GM06990 (cell line): ENCODE measurements around the gene CNTFR.

Experiments
- DNase-seq: peaks from one replicate; pipeline ENCODE4 v3.0.0-alpha.2; 2011; ENCODE audit not compliant: insufficient read length; ENCODE audit errors: extremely low read depth
- H3K27me3 ChIP-seq: replicated peaks from 2 replicates; pipeline ENCODE4 v1.6.0; 2011; ENCODE audit warnings: low read length; ENCODE audit not compliant: control insufficient read depth, insufficient read depth
- H3K36me3 ChIP-seq: 2 replicates; pipeline ENCODE4 v1.5.1; 2011; ENCODE audit warnings: low read length; ENCODE audit not compliant: control insufficient read depth, insufficient read depth
- H3K4me3 ChIP-seq: replicated peaks from 2 replicates; pipeline ENCODE4 v1.5.1; 2011; ENCODE audit warnings: low read depth, mild to moderate bottlenecking, control low read depth, low read length
- TF ChIP-seq, protein P1 (sequence below): IDR thresholded peaks from 2 replicates; pipeline ENCODE4 v1.5.1; 2011; ENCODE audit warnings: low read length, control low read depth, mild to moderate bottlenecking, inconsistent platforms; ENCODE audit not compliant: insufficient read depth, poor library complexity, severe bottlenecking

CNTFR gene

DNA sequence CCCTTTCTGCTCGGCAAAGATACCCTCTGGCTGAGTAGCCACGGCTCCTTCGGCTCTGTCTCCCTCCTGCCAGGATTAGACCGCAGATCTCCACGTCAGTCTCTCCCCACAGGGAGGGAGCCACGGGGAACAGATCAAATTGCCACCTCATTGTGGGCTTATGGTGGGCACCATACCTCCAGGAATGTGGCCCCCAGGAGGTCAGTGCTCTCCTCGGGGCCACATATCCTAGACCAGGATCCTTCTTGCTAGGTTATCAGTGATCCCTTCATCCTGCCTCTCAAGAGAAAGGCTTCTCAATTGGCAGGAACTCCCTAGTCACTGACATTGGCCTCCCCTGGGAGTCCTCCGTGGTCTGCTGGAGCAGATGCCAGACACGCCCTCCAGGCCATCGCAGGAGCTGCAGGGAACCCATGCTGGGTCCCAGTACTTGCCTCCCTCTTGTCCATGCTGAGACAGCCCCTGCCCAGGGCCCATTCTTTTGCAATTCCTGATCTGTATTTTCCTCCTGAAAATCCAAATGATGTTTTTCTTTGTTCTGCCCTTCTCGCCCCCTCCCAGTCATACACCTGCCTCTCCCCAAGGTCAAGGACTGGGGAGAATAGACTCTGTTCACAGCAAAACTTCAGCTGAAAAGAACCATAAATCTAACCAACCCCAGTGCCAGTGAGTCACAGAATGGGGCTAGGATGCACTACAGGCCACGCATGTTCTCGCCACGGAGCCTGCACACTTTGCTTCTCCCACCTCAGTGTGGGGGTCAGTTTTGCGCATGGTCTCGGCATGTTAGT lies 35.1 kb downstream of the CNTFR start:
- no peak for DNase-seq

DNA sequence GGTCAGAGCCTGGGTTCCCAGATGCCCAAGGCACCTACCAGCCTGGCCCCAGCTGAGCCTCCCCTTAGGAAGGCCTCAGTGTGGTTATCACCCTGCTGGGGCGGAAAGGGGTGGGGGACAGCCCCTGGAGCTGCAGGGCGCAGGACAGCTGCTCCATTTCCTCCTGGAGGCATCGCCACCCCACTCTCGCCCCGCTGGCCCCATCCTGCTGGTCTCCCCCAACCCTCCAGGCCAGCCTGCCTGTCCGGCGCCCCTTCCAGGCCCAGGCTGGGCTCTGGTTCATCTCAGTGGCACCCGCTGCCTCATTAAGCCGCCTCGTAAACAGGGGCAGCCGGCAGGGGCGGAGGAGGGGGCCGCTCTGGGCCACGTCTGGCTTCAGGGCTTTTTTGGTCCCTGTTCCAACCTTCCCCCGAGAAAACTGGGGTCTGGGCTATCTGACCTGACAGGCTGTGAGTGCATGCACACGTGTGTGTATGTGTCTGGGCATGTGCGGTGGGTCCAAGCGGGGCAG lies 36.0 kb downstream of the CNTFR start:
- Histone ChIP-seq H3K27me3 (peaks cover 6% of the 10 kb centered on the region), H3K4me3 (no peak overlapping the region), H3K36me3 (no peaks in the 10 kb centered on the region)
- no peak for DNase-seq
- TF ChIP-seq, protein P1, sequence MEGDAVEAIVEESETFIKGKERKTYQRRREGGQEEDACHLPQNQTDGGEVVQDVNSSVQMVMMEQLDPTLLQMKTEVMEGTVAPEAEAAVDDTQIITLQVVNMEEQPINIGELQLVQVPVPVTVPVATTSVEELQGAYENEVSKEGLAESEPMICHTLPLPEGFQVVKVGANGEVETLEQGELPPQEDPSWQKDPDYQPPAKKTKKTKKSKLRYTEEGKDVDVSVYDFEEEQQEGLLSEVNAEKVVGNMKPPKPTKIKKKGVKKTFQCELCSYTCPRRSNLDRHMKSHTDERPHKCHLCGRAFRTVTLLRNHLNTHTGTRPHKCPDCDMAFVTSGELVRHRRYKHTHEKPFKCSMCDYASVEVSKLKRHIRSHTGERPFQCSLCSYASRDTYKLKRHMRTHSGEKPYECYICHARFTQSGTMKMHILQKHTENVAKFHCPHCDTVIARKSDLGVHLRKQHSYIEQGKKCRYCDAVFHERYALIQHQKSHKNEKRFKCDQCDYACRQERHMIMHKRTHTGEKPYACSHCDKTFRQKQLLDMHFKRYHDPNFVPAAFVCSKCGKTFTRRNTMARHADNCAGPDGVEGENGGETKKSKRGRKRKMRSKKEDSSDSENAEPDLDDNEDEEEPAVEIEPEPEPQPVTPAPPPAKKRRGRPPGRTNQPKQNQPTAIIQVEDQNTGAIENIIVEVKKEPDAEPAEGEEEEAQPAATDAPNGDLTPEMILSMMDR = no peak

More for the DNA sequence above, 35.1 kb downstream of the CNTFR start:
- Histone ChIP-seq H3K36me3 (no peaks in the 10 kb centered on the region), H3K4me3 (no peak overlapping the region), H3K27me3 (peaks cover 7% of the 10 kb centered on the region)
- TF ChIP-seq, protein P1 = no peak

DNA sequence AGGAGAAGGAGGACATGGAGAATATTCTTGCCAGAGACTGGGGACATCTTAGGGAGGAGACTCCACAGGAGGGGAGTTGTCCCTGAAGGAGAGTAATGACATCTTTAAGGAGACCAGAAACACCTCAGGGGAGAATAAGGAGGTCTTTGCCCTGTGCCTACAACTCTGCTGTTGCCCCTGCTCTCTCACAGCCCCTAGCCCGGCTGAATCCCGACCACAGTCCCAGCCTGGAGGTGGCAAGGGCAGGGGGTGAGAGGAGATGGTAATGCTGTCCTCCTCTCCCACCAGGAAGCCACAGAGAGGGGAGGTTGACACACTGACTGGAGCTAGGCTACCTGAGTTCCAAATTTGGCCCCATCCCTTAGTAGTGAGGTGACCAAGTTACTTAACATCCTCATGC lies 36.5 kb downstream of the CNTFR start:
- Histone ChIP-seq H3K4me3 (no peak overlapping the region), H3K36me3 (no peaks in the 10 kb centered on the region), H3K27me3 (peaks cover 3% of the 10 kb centered on the region)
- TF ChIP-seq, protein P1 = no peak
- DNase-seq = no peak

DNA sequence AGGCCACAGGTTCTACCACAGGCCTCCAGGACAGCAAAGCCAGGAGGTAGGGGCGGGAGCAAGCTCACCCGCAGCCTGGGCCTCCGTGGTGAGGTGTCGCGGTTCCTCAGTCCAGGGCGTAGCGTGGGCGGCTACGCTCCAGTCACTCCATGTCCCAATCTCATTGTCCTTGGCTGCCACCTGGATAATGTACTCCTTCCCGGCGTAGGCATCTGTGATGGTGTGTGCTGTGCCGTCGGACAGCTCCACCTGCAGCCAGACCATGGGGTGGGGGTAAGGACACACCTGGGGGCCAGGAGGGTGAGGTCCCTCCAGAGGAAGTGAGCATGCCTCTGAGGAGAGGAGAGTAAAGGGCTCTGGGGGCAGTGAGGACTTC lies 36.9 kb downstream of the CNTFR start:
- DNase-seq = no peak
- TF ChIP-seq, protein P1 = no peak
- Histone ChIP-seq H3K27me3 (peaks cover 3% of the 10 kb centered on the region), H3K4me3 (no peak overlapping the region), H3K36me3 (no peaks in the 10 kb centered on the region)

DNA sequence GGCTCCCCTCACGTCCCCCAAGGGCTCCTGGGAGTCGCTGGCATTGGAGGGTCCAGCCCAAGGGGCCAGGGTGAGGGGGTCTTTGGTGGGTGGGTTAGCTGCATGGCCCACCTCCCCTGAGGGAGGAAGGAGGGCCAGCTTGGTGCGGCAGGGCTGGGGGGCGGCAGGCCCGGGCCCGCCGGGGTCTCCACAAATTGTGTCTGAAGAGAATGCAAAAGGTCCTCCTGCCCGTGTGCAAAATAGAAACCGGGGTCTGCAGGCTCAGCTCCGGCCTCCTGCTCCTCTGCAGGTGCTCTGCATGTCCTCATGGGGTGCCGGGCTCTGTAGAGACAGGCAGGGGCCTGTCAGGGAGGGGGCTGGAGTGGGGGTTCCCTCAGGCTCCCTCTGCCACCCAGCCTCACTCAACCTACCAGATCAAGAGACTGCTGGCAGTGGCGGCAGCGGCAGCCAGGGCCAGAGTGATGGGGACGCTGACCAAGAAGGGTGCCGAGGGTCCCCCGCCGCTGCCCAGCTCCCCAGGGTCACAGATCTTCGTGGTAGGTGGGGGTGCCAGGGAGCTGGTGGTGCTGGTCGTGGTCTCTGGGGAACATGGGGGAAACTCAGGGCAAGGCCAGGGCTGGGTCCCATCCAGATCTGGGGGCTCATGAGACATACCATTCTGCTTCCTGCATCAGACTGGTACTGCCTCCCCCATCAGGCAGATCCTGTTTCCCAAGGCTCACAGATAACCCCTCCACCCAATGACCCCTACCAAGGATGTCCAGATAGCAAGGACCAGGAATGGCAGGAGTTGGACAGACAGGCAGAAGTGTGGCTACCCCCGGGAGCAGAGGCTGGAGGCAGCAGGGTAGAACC lies 37.5 kb downstream of the CNTFR start:
- TF ChIP-seq, protein P1 = no peak
- no peak for DNase-seq
- Histone ChIP-seq H3K27me3 (peaks cover 3% of the 10 kb centered on the region), H3K4me3 (no peak overlapping the region), H3K36me3 (no peaks in the 10 kb centered on the region)
